Uterus (tissue), 4 donors: ENCODE results near the gene DNAH10. TPM values are rescaled to one million over a fixed set of nuclear protein-coding genes. Genes with fewer than 3 reads are reported as not detected.

Experiments
- DNase-seq, 2 donors: peaks; one replicate each; pipeline ENCODE4 v3.0.0-alpha.2; 2019 to 2020
- H3K27ac ChIP-seq, 2 donors: fragments of 200-600 bp; sonication (generic); 1 replicate in 1 of 2; 2 replicates in 1 of 2; pipeline ENCODE4 v1.5.1; 2016 to 2018
- H3K27me3 ChIP-seq, 2 donors: fragments of 200-600 bp; sonication (generic); one replicate each; pipeline ENCODE4 v1.5.1; 2018 to 2019; ENCODE audit warnings: control low read depth in 1 of 2
- H3K36me3 ChIP-seq, 2 donors: fragments of 200-600 bp; sonication (generic); one replicate each; pipeline ENCODE4 v1.5.1; 2019; ENCODE audit warnings: control low read depth in 1 of 2
- H3K4me1 ChIP-seq, 2 donors: fragments of 200-600 bp; sonication (generic); one replicate each; pipeline ENCODE4 v1.5.1; 2018 to 2019; ENCODE audit warnings: control low read depth in 1 of 2
- H3K4me3 ChIP-seq, 2 donors: fragments of 200-600 bp; sonication (generic); 1 replicate in 1 of 2; 2 replicates in 1 of 2; pipeline ENCODE4 v1.5.1; 2018 to 2019; ENCODE audit warnings: mild to moderate bottlenecking in 1 of 2
- H3K9me3 ChIP-seq, 2 donors: fragments of 200-600 bp; sonication (generic); one replicate each; pipeline ENCODE4 v1.5.1; 2019; ENCODE audit warnings: control low read depth in 1 of 2
- CTCF ChIP-seq, 4 experiments: fragments of 200-600 bp in 2 of 4; fragments of 450-650 bp in 2 of 4; sonication (generic) in 2 of 4; IDR thresholded peaks; one replicate each; pipeline ENCODE4 v1.5.1; 2016 to 2019; ENCODE audit warnings: antibody characterized with exemption in 4 of 4, mild to moderate bottlenecking in 2 of 4, moderate library complexity in 1 of 4
- POLR2A ChIP-seq, 2 donors: fragments of 450-650 bp; IDR thresholded peaks; one replicate each; pipeline ENCODE4 v1.6.1; 2016; ENCODE audit warnings: antibody characterized with exemption in 2 of 2, mild to moderate bottlenecking in 1 of 2, moderate library complexity in 1 of 2
- intact Hi-C: fragments of 100-400 bp; cut with DNase I; formaldehyde crosslinking; loops from one replicate; pipeline ENCODE4 v1.15.1; 2023; ENCODE audit warnings: low total_unique reads
- total RNA-seq, 4 donors: library from RNA; depleted of rRNA in 3 of 4; stranded (reverse); fragments of >200 nt in 3 of 4; gene quantifications; one replicate each; pipeline versions ENCODE4 v1.1.0 to v1.2.4, GENCODE V29; 2014 to 2023
- donor health status: DM: yes; HTN: yes; CAD: no.

DNAH10 gene
- total RNA-seq, 4 donors from 2014 or later, result under 0.01 to 3.9 (median 1.1) TPM

DNA sequence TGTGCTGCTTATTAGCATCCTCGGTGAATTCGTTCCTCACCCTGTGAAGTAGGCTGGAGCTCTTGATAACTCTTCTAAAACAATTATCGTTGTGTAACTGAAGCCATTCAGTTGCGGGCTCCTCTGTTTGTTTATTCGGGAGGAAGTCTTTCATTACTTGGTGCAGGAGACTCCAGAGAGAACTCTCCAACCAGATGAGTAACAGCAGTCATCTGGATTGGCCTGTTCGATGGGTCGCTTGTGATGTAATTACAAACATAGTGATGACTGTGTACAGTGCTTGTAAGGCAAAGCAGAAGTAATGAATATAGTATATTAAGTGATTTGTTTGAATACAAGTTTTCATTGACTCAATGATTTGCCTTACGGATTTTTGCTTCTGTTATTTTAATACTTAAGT, 39.1 kb upstream of the DNAH10 start:
- Histone ChIP-seq H3K9me3 (no peaks in the 10 kb centered on the region), H3K36me3 (no peaks in the 10 kb centered on the region), H3K27ac (no peak overlapping the region), H3K4me3 (no peak overlapping the region), H3K27me3 (no peaks in the 10 kb centered on the region), H3K4me1 (no peaks in the 10 kb centered on the region)
- intact Hi-C loops, result no loop called here
- DNase-seq, result no peak
- TF ChIP-seq CTCF (IDR thresholded peaks at IDR 0.05) (no peak), POLR2A (IDR thresholded peaks at IDR 0.05) (no peak)

GRCh38 chr12:123723765-123724164, 38.3 kb upstream of the DNAH10 start:
- intact Hi-C loops, result no loop called here
- no peak overlapping the region for H3K4me3 ChIP-seq
- H3K4me1 ChIP-seq, result no peaks in the 10 kb centered on the region
- H3K9me3 ChIP-seq, result no peaks in the 10 kb centered on the region
- no peak for DNase-seq
- TF ChIP-seq CTCF (IDR thresholded peaks at IDR 0.05) (no peak), POLR2A (IDR thresholded peaks at IDR 0.05) (no peak)
- H3K27ac ChIP-seq, result no peak overlapping the region
- no peaks in the 10 kb centered on the region for H3K36me3 ChIP-seq
- no peaks in the 10 kb centered on the region for H3K27me3 ChIP-seq

GRCh38 chr12:123726244-123726643, 35.9 kb upstream of the DNAH10 start:
- intact Hi-C loops, result no loop called here
- Histone ChIP-seq H3K4me1 (no peaks in the 10 kb centered on the region), H3K27ac (no peak overlapping the region), H3K4me3 (no peak overlapping the region), H3K36me3 (no peaks in the 10 kb centered on the region), H3K27me3 (no peaks in the 10 kb centered on the region), H3K9me3 (no peaks in the 10 kb centered on the region)
- no peak for DNase-seq
- no peak for TF ChIP-seq POLR2A (IDR thresholded peaks at IDR 0.05)
- TF ChIP-seq CTCF (IDR thresholded peaks at IDR 0.05), result no peak

DNA sequence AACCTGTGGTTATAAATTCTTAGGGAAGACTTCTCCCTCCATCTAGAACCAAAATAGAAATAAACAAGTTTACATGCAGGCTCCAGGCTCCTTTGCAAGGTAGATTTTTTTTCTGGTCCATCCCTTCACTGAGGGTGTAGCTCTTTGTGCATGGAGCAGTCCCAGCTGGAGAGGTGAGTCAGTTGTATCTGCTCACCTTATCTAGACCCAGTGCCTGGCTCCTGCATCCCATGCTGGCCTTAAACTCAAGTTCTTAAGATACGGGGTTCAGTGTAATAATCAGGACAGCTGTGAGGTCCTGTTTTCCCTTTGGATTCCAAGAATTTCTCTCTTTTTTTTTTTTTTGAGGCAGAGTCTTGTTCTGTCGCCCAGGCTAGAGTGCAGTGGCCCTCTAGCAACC, 35.1 kb upstream of the DNAH10 start:
- Histone ChIP-seq H3K9me3 (no peaks in the 10 kb centered on the region), H3K36me3 (no peaks in the 10 kb centered on the region), H3K4me1 (no peaks in the 10 kb centered on the region), H3K27ac (no peak overlapping the region), H3K4me3 (no peak overlapping the region), H3K27me3 (no peaks in the 10 kb centered on the region)
- no peak for DNase-seq
- intact Hi-C loops, result no loop called here
- TF ChIP-seq CTCF (IDR thresholded peaks at IDR 0.05), result no peak
- no peak for TF ChIP-seq POLR2A (IDR thresholded peaks at IDR 0.05)

DNA sequence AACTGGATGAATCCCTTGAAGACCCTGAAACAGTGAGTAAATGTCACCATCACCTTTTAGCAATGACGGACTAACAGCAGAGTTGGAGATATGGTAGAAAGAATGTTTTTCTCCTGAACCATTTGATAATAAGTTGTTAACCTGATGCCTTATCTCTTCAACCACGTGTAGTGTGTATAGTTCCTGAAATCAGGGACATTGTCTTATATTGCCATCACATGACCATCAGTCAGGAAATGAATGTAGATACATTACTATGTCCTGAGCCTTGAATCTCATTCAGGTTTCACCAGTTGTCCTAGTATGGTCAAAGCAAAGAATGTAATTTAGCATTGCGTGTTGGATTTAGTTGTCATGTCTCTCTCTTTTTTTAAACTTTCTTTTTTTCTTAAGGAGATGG, 34.2 kb upstream of the DNAH10 start:
- intact Hi-C loops, result no loop called here
- no peaks in the 10 kb centered on the region for H3K4me1 ChIP-seq
- TF ChIP-seq CTCF (IDR thresholded peaks at IDR 0.05) (no peak), POLR2A (IDR thresholded peaks at IDR 0.05) (no peak)
- no peak for DNase-seq
- no peak overlapping the region for H3K4me3 ChIP-seq
- H3K9me3 ChIP-seq, result no peaks in the 10 kb centered on the region
- no peaks in the 10 kb centered on the region for H3K36me3 ChIP-seq
- no peak overlapping the region for H3K27ac ChIP-seq
- no peaks in the 10 kb centered on the region for H3K27me3 ChIP-seq
